Glomerular visceral epithelial cell (primary cell): ENCODE measurements around the gene MYO1H.
"Not testable (repeated sequence)": the region's sequence is repeated elsewhere in the genome, so short reads cannot be mapped to it uniquely, and the experiment has no call there.

Experiments used
- DNase-seq: peaks from one replicate; pipeline ENCODE4 v3.0.0-alpha.2; 2016; ENCODE audit errors: extremely low spot score

MYO1H gene, protein sequence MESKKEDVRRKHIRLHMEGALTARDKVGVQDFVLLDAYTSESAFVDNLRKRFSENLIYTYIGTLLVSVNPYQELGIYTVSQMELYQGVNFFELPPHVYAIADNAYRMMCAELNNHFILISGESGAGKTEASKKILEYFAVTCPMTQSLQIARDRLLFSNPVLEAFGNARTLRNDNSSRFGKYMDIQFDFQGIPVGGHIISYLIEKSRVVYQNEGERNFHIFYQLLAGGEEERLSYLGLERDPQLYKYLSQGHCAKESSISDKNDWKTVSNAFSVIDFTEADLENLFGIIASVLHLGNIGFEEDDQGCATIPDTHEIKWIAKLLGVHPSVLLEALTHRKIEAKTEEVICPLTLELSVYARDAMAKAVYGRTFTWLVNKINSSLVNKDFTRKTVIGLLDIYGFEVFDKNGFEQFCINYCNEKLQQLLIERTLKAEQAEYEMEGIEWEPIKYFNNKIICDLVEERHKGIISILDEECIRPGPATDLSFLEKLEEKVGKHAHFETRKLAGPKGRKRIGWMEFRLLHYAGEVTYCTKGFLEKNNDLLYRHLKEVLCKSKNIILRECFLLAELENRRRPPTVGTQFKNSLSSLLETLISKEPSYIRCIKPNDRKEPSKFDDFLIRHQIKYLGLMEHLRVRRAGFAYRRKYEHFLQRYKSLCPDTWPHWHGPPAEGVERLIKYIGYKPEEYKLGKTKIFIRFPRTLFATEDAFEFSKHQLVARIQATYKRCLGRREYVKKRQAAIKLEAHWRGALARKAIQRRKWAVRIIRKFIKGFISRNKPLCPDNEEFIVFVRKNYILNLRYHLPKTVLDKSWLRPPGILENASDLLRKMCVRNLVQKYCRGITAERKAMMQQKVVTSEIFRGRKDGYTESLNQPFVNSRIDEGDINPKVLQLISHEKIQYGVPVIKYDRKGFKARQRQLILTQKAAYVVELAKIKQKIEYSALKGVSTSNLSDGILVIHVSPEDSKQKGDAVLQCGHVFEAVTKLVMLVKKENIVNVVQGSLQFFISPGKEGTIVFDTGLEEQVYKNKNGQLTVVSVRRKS

DNA sequence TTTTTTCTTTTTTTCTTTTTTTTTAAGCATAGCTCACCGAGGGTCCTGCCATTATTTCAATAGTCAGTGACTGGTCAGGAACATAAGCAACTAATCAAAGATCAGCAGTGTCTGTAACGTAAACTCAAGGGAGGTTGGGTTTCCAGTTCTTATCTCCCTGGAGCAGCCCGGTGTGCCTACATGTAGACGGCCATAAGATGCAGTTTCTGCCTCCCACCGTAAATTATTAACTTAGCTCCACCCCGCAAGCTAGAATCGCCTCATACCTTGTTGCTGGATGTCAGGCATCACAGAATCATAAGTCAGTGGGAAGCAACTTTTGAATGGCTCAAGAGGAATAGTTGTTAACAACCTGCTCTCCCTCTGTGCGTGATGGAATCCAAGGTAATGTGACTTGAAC is at the start of gene MYO1H:
Gene MYO1H, plus strand, starts transcription at position 312 of the 400 bp plus-strand sequence. Its CDS starts 61 bp downstream, at position 373.
- no peak for DNase-seq

DNA sequence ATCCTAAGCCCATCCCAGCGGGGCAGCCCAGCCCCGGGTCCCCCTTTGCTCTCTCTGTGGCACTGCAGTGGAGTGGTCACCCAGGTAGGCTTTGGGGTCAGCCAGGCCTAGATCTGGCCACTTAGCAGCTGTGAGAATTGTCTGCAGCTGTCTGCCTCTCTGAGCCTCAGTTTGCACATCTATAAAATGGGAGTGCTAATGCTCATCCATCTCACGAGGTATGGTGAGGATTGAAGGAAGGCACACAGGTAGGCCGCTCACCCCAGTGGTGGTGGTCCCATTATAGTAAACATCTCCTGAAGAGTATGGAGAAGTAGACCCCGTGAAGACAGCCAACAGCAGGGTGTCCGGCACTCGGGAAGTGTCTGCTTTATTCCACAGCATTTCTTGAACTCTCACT is 47.9 kb upstream of the MYO1H start:
- no peak for DNase-seq

DNA sequence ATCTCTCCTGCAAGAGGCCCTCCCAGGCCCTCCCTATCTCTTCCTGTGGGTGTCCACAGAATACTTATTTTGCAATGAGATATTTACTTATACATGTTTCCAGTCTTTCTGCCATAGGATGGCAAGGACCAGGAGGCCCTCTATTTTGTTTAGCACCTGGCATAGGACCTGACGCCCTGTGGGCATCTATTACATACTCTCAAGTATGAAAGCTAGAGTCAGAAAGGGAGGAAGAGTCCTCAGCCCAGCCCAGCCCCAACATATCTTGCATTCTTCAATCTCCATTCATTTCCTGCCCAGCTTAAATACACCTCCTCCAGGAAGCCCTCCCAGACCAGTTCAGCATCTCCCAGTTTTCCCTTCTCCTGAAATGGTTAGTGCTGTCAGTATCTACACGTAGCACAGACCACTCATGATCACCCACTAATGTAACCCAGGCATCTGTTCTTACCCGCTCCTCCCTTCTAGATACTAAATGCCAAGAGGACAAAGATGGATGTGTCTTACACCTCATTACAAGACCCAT is 46.0 kb upstream of the MYO1H start:
- no peak for DNase-seq

DNA sequence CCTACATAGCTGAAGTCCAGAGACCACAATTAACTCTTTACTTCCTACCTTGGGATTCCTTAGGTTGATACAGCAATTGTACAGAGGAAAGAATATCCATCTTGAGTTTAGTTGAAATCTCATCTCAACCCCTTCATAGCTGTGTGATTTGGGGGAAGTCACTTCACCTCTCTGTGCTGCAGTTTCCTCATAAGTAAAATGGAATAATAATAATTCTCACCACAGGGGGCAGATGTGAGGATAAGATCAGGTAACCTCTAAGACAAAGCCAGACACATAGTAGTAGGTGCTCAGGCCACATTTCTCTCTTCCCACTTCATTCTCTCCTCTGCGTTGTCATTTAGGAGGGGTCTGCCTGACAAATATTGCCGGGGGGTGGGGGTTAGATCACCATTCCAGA is 45.3 kb upstream of the MYO1H start:
- DNase-seq, result no peak

DNA sequence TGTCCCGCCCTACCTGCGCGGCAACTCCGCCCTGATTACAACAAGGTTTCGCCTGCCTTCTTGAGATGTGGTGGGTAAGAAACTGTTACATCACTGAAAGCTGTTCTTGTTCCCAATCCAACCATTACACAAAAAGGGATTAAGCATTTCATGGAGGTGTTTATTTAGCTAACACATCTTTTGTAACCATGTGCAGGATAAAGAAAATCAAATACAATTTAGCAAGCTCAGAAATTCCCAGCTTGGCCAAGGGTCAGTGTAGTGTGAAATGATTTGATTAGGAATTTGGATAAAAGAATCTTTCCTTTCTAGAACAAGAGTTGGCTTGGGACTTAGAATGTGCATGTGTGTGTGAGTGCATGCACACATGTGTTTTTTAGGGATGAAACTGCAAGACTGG is 44.9 kb upstream of the MYO1H start:
- no peak for DNase-seq

DNA sequence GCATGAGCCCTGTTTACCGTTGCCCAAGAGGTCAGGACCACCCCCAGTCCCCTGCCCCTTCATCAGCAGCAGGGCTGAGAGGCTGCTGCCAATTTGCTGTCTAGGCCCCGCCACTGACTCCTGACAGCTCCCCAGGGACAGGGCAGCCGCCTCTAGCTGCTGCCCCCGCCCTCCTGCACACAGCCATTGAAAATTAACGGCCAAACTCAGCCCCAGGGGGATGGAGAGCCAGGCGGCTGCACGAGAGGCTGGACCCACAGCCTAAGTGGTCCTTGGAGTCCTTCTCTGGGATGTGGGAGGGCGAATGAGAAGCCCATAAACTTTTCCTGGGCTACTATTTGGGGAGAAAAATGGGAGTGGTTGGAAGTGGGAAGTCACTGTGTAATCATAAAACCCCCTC is 43.2 kb upstream of the MYO1H start:
- DNase-seq, result no peak

DNA sequence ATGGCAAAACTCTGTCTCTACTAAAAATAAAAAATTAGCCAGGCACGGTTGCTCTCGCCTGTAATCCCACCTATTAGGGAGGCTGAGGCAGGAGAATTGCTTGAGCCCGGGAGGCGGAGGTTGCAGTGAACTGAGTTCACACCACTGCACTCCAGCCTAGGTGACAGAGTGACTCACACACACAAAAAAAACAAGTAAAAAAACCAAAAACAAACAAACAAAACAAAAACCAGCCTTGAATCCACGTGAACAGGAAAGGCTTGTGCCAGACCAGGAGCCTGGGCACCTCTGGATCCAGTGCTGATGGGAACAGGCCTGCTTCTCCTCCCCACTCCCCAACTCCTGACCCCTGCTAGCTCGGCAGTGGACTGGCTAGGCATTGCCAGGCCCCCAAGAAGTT is 42.2 kb upstream of the MYO1H start:
- DNase-seq, result no peak

DNA sequence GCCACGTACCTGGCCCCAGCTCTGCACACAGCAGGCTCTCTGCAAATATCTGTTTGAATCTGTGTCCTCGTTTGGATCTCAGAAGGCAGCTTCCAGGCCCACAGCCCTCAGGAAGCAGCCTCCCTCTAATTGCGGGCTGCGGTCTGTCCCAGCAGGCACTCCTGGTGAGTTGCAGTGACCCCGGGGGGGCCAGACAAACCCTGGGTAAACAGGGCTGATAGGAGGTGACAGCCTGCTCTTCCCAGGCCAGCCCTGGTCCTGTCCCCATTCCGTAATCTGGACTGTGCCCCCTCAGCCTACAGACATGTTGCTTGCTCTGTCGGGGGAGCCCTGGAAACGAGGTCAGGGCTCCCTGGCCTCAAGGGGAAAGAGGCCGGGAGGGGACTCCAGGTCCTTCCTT is 40.6 kb upstream of the MYO1H start:
- DNase-seq, result no peak

DNA sequence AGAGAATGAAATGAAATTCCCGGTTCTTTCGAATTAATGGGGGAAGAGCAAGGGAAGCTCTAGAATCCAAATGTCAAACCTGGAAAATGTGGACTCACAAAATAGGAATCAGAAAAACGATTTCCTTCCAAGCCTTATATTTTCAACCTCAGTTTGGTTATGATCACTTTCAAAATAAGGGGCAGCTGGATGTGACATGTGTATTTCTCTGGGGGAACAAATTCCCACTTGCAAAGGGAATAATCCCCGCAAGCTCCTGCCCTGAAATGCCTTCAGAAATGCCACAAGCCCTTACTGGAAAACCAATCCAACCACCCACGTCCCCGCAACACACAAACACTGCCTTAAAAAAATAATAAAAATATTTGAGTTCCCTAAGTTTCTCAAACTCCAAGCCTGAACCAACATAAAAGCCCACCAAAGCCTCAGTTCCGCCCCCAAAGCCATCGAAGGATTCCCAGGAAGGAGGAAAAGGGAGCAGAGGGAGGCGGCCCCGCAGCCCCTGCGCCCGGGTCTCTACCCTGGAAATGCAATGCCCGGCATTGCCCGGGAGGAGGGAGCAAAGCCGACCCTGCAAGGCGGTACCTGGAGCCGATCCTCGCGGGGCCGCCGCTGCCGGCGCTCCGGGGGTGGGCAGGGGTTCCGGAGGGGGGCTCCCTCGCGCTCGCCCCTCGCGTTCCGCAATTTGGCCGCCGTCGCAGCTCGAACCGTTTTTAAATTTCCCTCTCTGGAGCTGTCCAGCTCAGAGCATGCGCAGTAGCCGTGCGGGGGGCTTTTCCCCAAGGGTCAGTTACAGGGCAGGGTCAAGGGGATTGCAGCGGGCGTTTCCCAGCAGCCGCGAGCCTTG is 38.9 kb upstream of the MYO1H start, which contains the start of gene FOXN4:
Gene FOXN4, minus strand, starts transcription at position 751 of the 847 bp plus-strand sequence. CDS start 963 bp downstream, outside the sequence.
- DNase-seq, result no peak

DNA sequence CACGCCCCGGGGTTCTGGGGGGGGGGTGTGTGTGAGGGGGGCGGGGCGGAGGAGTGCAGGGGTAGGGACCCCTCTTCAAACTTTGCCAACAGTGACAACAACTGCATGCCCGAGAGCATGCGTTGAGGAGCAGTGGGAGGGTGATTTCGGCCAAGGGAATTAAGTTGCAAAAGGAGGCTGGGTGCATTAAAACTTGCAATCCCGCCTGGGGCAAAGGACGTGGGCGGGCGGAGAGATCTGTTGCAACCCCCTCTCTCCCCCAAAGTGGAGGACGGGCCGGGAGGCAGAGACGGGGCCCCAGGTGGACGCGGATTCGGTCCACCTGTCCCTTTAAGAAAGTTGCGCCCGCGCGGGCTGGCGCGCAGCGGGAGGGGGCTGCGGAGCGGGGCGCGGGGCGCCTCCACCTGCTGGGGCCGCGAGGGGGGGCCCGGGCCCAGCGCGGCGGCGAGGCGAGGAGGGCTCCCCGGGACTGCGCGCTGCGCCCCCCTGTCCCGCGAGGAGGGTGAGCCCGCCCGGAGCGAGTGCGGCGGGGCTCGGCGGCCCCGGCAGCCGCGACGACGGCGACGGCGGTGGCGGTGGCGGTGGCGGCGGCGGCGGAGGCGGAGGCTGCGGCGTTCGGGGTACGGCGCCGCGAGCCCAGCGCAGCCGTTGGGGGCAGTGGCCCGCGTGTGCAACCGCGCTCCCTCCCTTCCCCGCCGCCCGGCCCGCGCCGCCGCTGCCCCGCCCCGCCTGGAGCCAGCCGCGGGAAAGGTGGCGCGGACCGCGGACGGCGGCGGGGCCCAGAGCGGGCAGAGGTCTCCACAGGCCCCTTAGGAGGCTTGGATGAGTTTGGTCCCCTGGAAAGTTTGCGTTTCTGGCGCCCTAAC is 38.1 kb upstream of the MYO1H start:
- DNase-seq, result no peak

DNA sequence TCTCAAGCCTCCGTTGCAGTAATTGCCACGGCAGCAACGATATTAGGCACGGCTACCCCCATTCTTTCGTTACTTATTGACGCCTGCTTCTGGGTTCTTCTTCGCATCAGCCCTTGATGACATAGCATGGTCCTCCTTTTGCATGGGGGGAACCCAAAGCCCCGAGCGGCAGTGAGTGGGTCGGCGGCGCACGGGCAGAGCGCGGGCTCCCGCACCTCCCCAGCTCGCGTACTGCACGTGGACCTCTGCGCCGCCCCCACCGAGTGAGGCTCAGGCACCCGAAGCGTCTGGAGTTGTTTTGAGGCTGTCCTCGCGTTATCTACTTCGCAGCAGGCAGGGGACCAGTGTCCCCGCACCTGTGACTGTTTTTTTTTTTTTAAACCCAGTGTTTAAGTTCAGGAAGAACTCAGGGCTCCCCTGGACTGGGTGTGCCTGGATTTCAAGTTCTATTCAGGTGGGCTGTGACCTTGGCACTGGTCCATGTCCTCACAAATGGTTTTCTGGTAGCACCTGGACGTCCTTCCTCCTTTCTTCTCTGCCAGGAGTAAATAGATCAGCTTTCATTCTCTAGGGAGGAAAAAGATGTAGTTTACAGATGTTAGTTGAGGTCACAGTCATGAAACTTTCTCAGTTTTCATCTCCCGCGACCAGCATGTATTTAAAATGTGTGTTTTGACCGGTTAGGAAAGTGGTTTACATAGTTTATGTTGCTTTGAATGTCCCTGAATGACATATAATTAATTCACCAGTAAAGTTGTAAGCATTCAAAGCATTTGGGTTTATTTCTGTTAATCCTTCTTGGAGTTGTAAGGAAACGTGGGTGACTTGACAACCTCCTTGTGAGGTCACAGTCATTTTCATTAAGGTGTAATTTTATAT is 37.2 kb upstream of the MYO1H start:
- DNase-seq, result no peak

DNA sequence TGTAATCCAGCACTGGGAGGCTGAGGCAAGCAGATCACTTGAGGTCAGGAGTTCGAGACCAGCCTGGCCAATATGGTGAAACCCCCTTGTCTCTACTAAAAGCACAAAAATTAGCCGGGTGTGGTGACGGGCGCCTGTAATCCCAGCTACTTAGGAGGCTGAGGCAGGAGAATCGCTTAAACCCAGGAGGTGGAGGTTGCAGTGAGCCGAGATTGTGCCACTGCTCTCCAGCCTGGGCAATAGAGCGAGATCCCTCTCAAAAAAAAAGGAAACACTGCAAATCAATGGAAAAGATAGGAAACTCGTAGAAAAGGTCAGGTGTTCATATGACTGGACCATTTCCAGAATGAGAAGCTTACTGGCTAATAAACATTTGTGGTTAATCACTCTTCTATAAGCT is 26.4 kb upstream of the MYO1H start:
- DNase-seq, result not testable (repeated sequence)

DNA sequence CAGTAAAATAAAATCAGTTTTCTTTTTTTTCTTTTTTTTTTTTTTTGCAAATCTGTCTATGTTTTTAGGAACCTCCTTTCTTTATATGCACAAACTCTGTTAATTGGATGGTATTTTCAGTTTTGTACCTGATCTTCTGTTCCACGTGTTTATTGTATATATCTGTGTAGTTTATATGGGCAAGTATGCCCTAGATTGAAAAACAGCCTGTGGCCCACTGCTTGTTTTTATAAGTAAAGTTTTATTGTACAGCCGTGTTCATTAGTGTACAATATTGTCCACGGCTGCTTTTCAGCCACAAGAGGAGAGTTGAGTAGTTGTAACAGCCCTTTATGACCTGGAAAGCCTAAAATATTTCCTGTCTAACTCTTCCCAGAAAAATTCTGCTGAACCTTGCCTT is 18.7 kb upstream of the MYO1H start:
- DNase-seq, result no peak

DNA sequence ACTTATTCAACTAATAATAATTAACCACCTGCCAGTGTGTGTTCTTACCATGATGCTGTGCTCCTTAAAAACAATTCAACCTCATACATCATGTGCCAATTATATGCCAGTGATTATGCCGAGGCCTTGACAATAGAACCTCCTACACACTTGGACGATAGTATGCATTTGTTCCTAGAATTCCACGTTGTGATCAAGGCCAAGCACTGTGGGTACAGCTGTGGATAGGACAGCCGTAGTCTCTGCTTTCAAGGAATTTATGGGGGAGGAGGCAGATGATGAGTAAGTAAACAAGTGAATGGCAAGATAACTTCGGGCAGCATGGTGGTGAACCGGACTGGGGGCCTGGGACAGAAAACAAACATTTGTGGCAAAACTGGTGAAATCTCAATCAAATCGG is 18.0 kb upstream of the MYO1H start:
- DNase-seq, result no peak

DNA sequence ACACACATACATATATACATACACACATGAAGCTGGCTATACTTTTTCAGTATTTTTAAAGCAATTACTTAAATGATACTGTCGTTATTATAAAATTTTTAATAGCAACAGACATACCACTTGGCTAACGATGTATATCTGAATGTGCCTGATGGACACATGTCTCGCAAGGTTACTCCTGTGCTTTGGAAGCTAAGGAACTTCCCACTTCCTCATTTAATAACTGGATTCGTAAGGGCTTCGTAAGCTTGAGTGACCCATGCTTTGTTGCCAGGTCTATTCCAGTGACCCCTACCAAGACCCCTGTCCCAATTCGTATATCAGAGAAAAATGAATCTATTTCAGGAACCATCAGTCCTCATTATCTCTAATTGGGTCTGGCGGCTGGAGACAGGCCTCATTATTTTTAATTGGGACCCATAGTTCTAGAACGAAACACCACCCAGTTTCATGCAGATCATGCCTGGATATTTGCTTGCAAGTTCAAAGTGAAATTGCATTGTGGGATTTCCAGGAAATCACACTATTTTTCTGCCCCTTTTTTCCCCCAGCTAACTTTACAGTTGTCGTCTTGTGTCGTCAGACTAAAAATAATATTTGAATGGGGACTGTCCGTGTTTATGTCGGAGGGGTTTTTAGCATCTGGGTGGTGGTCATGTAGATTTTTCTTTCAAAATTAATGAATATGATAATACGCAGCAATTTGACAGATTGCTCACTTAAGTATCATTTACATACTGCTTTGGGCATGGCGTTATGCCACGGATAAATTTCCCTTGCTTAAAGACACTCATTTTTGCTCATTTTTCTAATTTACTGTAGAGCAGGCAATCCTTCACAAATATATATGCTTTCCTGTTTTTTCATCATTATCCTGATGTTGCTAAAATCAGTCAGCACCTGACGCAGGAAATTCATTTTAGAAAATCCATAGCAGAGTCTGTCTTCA is 17.1 kb upstream of the MYO1H start:
- no peak for DNase-seq

DNA sequence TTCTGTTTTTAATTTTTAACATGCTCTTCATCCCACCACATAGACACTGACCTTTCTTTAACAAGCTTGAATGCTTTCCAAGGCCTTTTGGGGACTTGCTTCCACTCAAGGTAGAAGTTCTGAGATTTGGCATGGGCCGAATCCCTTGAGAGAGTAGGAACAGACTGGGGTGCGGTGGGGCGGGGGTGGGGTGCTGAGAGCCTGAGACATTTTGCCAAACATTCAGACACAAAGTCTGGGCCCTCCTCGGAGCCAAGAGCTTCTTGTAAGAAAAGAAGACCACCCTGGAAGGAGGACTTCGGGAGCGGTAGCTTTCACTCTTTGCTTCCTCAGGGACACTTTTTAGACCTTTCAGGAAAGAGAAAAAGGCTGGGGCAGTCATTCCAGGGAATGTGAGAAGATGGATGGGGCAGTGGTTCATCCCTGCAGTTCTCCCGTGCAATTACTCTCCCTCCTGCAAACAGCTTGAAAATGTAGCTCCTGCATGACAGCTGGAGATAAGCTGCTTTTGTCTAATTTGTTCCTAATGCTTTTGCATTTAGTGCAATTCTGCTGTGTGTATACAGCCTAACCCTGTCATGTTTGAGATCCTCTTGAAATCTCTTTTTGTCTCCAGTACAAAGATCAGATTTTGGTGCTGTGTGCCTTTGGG is 16.3 kb upstream of the MYO1H start:
- DNase-seq, result no peak

DNA sequence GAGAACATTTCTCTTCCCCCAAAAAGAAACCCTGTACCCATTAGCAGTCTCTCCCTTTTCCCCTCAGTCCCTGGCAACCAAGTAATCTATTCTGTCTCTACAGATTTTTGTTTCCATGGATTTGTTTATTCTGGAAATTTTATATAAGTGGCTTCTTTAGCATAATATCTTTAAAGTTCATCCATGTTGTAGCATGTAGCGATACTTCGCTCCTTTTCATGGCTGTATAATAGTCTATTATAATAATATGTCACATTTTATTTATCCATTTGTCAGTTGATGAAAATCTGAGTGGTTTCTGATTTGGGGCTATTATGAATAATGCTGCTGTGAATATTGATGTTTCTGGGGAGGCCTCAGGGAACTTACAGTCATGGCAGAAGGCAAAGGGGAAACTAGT is 12.8 kb upstream of the MYO1H start:
- DNase-seq, result no peak

DNA sequence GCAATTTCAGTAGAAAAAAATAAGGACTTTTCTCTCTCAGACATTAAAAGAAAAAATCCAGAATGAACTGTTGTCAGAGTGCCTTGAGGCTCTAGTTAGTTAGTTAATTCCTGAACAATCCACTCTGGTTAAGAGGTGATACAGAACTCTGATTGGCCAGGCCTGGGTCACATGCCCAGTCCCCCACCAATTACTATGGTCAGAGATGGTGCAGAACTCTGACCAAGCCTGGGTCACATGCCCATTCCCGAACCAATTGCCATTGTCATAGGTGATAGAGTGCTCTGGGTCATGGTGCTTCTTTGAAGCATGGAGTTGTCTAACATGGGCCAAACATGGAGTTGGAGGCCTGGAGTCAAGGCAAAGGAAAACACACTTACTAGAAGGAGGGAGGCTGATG is 11.1 kb upstream of the MYO1H start:
- DNase-seq, result no peak
